ENCODE results near the gene GRID1.

The GRID1 gene

DNA sequence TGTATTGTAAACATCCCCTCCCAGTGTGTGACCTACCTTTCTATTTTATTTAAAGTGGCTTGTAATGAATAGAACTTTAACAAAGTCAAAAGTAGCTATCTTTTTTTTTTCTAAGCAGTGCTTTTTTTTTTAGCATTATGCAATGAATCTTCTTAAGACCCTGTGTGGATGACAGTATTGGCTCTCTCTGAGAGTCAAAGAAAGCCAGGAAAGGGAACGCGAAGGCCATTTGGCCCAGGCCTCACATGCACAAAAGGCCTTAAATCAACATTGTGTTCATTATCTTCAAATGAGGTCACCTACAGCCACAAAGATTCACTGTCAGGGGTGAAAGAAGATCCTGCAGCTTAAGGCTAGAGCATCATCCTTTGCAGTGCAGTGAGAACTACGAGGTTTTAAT is 721.5 kb downstream of the GRID1 start:
- TF ChIP-seq, protein P1, sequence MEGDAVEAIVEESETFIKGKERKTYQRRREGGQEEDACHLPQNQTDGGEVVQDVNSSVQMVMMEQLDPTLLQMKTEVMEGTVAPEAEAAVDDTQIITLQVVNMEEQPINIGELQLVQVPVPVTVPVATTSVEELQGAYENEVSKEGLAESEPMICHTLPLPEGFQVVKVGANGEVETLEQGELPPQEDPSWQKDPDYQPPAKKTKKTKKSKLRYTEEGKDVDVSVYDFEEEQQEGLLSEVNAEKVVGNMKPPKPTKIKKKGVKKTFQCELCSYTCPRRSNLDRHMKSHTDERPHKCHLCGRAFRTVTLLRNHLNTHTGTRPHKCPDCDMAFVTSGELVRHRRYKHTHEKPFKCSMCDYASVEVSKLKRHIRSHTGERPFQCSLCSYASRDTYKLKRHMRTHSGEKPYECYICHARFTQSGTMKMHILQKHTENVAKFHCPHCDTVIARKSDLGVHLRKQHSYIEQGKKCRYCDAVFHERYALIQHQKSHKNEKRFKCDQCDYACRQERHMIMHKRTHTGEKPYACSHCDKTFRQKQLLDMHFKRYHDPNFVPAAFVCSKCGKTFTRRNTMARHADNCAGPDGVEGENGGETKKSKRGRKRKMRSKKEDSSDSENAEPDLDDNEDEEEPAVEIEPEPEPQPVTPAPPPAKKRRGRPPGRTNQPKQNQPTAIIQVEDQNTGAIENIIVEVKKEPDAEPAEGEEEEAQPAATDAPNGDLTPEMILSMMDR (IDR thresholded peaks at IDR 0.05) = no peak

DNA sequence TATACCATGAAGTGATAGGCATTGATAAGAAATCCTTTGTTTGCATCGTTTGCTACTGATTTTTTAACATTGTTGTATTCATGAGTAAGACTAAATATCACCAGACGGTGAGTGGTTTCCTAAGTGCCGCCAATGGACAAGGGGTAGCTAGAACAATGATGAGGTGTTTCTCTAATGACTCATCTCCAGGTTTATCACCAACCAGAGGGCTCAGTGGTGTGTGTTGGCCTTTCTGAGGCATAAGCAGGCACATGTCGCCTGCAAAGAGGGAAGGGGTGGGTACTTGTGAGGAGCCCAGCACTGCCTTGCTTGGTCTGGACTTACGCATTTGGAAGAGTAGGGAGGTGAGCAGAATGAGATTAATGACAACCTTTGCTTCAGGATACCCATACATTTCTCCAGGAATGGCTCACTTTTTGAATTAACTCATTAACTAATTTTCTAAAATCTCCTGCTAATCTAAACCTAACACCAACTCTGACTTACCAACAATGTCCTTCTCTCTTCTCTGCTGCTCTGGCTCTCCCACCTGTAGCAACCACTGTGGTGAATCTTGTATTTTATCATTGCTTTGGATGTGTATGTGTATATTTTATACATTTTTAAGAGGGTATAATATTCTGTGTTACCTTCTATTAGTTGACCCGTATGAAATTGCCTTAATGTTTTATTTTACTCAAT is 722.6 kb downstream of the GRID1 start:
- Histone ChIP-seq H3K4me1 (ENCODE audit: control insufficient read depth in 1 of 2, insufficient read depth in 1 of 2, low read depth in 1 of 2, low read length in 1 of 2) (no peaks in the 10 kb centered on the region), H3K9me3 (no peaks in the 10 kb centered on the region)

More for the DNA sequence above, 721.5 kb downstream of the GRID1 start:
- Histone ChIP-seq H3K36me3 (no peaks in the 10 kb centered on the region), H3K9me3 (no peaks in the 10 kb centered on the region), H3K4me3 (ENCODE audit: low read depth in 1 of 2, low read length in 1 of 2) (no peak overlapping the region), H3K4me1 (ENCODE audit: control insufficient read depth in 1 of 2, insufficient read depth in 1 of 2, low read depth in 1 of 2, low read length in 1 of 2) (no peaks in the 10 kb centered on the region), H3K27me3 (no peaks in the 10 kb centered on the region), H3K27ac (no peak overlapping the region)

DNA sequence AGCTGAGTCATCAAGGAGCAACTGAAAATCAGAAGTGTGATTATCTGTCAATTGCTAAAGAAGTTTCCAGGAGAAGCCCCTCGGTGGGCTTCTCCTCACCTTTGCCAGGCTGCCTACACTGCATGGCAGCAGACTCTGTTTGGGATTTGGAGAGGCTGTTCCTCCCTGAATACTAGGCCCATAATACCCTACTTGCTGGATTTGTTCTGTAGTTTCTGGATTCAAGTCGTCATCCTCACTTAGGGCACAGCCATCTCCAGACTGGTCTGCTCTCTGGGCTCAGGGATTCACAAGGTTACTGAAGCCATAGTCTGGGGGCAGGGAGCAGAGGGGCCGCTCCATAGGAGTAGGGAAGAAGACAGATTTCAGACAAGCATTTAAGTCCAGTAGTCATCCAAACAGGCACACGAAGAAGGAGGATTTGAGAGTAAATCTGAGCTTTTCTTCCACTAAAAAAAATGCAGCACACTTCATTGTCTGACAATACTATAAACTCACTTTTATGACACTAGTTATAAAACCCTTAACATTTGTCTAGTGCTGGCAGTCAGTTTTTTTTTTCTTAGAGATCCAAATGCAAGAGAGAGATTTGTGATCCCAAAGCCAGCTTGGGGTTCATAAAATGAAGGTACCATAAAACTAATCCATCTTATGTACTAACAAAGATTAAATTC is 723.3 kb downstream of the GRID1 start:
- Histone ChIP-seq H3K9me3 (no peaks in the 10 kb centered on the region), H3K36me3 (no peaks in the 10 kb centered on the region), H3K27me3 (no peaks in the 10 kb centered on the region), H3K27ac (no peak overlapping the region), H3K4me1 (ENCODE audit: control insufficient read depth in 1 of 2, insufficient read depth in 1 of 2, low read depth in 1 of 2, low read length in 1 of 2) (no peaks in the 10 kb centered on the region), H3K4me3 (ENCODE audit: low read depth in 1 of 2, low read length in 1 of 2) (no peak overlapping the region)
- TF ChIP-seq, protein P1 (IDR thresholded peaks at IDR 0.05) = no peak

More for the DNA sequence above, 722.6 kb downstream of the GRID1 start:
- Histone ChIP-seq H3K4me3 (ENCODE audit: low read depth in 1 of 2, low read length in 1 of 2) (no peak overlapping the region), H3K27me3 (no peaks in the 10 kb centered on the region), H3K36me3 (no peaks in the 10 kb centered on the region), H3K27ac (no peak overlapping the region)
- TF ChIP-seq, protein P1 (IDR thresholded peaks at IDR 0.05) = no peak

DNA sequence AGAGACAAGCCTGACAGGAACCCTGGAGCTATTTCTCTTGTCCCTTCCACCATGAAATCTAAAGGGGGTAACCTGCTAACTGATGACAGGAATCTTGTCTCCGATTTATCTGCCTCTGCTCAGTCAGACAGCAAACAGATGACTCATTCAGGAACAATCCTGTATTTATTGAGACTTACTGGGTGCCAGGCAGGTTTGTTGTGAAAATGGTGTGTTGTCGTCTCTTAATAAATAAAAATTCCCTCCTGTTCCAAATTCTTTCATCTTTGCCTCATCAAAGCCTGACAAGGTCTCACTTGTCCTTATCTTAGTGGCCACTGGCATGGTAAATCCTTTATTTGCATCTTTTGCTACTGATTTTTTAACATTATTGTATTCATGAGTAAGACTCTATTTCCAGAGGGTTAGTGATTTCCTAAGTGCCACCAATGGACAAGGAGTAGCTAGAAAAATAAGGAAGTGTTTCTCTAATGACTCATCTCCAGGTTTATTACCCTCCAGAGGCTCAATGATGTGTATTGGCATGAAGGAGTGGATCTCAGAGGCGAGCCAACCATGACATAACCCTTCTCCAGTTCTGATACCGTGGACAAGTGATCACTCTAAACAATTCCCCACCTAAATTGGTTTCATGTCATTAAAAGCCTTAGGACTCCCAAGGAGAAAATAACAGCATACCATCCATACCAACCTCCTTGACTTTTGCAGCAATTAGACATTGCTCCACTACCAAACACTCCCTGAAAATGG is 724.0 kb downstream of the GRID1 start:
- TF ChIP-seq, protein P1 (IDR thresholded peaks at IDR 0.05) = no peak
- Histone ChIP-seq H3K9me3 (no peaks in the 10 kb centered on the region), H3K4me1 (ENCODE audit: control insufficient read depth in 1 of 2, insufficient read depth in 1 of 2, low read depth in 1 of 2, low read length in 1 of 2) (no peaks in the 10 kb centered on the region), H3K4me3 (ENCODE audit: low read depth in 1 of 2, low read length in 1 of 2) (no peak overlapping the region), H3K27ac (no peak overlapping the region), H3K36me3 (no peaks in the 10 kb centered on the region), H3K27me3 (no peaks in the 10 kb centered on the region)

DNA sequence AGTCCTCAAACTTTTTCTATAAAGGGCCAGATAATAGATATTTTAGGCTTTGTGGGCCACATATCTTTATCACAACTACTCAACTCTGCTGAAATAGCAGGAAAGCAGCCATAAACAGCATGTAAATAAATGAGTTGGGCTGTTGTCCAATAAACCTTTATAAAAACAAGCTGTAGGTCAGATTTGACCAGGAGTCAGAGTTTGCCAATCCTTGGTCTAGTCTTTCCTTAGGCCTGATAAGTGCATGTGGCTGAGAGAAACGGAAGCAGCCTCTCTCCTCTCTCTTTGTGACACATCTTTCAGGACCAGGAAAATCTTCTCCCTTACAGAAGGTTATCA is 724.5 kb downstream of the GRID1 start:
- H3K4me3 ChIP-seq (ENCODE audit: low read depth in 1 of 2, low read length in 1 of 2) = no peak overlapping the region
- H3K36me3 ChIP-seq = no peaks in the 10 kb centered on the region
- TF ChIP-seq, protein P1 (IDR thresholded peaks at IDR 0.05) = no peak
- no peaks in the 10 kb centered on the region for H3K4me1 ChIP-seq (ENCODE audit: control insufficient read depth in 1 of 2, insufficient read depth in 1 of 2, low read depth in 1 of 2, low read length in 1 of 2)
- no peaks in the 10 kb centered on the region for H3K9me3 ChIP-seq
- no peak overlapping the region for H3K27ac ChIP-seq
- H3K27me3 ChIP-seq = no peaks in the 10 kb centered on the region
